A549 (cell line): Measurements from ENCODE around the gene SLC35E1. TPM values are rescaled to one million over a fixed set of nuclear protein-coding genes. Genes with fewer than 3 reads are reported as not detected.

Source experiments
- ATAC-seq, 2 experiments: fragments of 200-7000 bp in 1 of 2; fragments of >200 bp in 1 of 2; cut with Nextera tagmentation in 1 of 2; cut with Tn5 transposase in 1 of 2; 3 replicates each; pipeline versions ENCODE4 v1.8.0 to v1.9.1; 2018 to 2020; ENCODE audit warnings: mild to moderate bottlenecking in 1 of 2, moderate library complexity in 1 of 2
- CTCF ChIA-PET: fragments of 300-600 bp; sonication (Branson Sonifier 250); formaldehyde crosslinking; extraction: SDS; loops from one replicate; lab custom pipeline; 2021; ENCODE audit warnings: antibody characterized with exemption, inconsistent platforms; lab: Yijun Ruan, JAX
- POLR2A ChIA-PET: fragments of 350-600 bp; formaldehyde crosslinking; extraction: SDS; loops from one replicate; lab custom pipeline; 2021; ENCODE audit warnings: antibody characterized with exemption, inconsistent platforms; lab: Yijun Ruan, JAX
- DNase-seq, 2 experiments: peaks; one replicate each; pipeline versions ENCODE4 v3.0.0 to v3.0.0-alpha.2; 2011 to 2016; ENCODE audit warnings: low read depth in 1 of 2, low spot score in 1 of 2
- FAIRE-seq: peaks from 2 replicates; lab custom pipeline; 2011; peaks lifted over from hg19 to GRCh38; lab: Jason Lieb, UNC
- H3K27ac ChIP-seq, 2 experiments: fragments of >200 bp; sonication (Bioruptor Twin); formaldehyde crosslinking; 3 replicates each; pipeline ENCODE4 v1.5.1; 2016 to 2017
- H3K4me1 ChIP-seq: fragments of >200 bp; sonication (Bioruptor Twin); formaldehyde crosslinking; 3 replicates; pipeline ENCODE4 v1.6.1; 2016
- H3K4me2 ChIP-seq: fragments of >200 bp; sonication (Bioruptor Twin); formaldehyde crosslinking; 3 replicates; pipeline ENCODE4 v1.6.1; 2016
- H3K4me3 ChIP-seq: fragments of >200 bp; sonication (Bioruptor Twin); formaldehyde crosslinking; 3 replicates; pipeline ENCODE4 v1.5.1; 2016
- H3K9me3 ChIP-seq: fragments of >200 bp; sonication (Bioruptor Twin); formaldehyde crosslinking; 3 replicates; pipeline ENCODE4 v1.6.1; 2016
- ATOH8 ChIP-seq: fragments of 250-450 bp; sonication (Bioruptor Pico); IDR thresholded peaks from 2 replicates; pipeline ENCODE4 v1.5.0; 2020; ENCODE audit warnings: low read depth, mild to moderate bottlenecking, moderate library complexity
- BCL3 ChIP-seq: fragments of >200 bp; sonication (Bioruptor Twin); formaldehyde crosslinking; IDR thresholded peaks from 3 replicates; pipeline ENCODE4 v1.6.1; 2016
- CBX2 ChIP-seq: fragments of 200-600 bp; sonication (generic); IDR thresholded peaks from 2 replicates; pipeline ENCODE4 v1.6.1; 2016; ENCODE audit warnings: low read depth, mild to moderate bottlenecking, borderline replicate concordance
- CEBPB ChIP-seq, 2 experiments: fragments of >200 bp in 1 of 2; sonication (Bioruptor Twin) in 1 of 2; formaldehyde crosslinking in 1 of 2; IDR thresholded peaks; 2 replicates each; pipeline ENCODE4 v1.6.1; 2012 to 2016
- E2F6 ChIP-seq: IDR thresholded peaks from 2 replicates; pipeline ENCODE4 v1.6.1; 2012; ENCODE audit warnings: low read depth, borderline replicate concordance
- EHMT2 ChIP-seq: fragments of 200-600 bp; sonication (generic); IDR thresholded peaks from 2 replicates; pipeline ENCODE4 v1.6.1; 2016; ENCODE audit warnings: antibody characterized with exemption, low read depth, mild to moderate bottlenecking, moderate library complexity
- FOSB ChIP-seq: fragments of 250-450 bp; sonication (Bioruptor Pico); IDR thresholded peaks from 2 replicates; pipeline ENCODE4 v1.5.0; 2020; ENCODE audit warnings: mild to moderate bottlenecking, moderate library complexity
- HEYL ChIP-seq: fragments of 250-450 bp; sonication (Bioruptor Pico); IDR thresholded peaks from 2 replicates; pipeline ENCODE4 v1.8.0; 2021; ENCODE audit warnings: mild to moderate bottlenecking, moderate library complexity
- JUN ChIP-seq, 2 experiments: fragments of >200 bp; sonication (Bioruptor Twin); formaldehyde crosslinking; IDR thresholded peaks; 2 replicates in 1 of 2; 3 replicates in 1 of 2; pipeline ENCODE4 v1.6.1; 2016 to 2017
- MAFK ChIP-seq: fragments of 450-650 bp; IDR thresholded peaks from 2 replicates; pipeline ENCODE4 v1.6.1; 2014; ENCODE audit not compliant: partially characterized antibody
- MAX ChIP-seq: IDR thresholded peaks from 2 replicates; pipeline ENCODE4 v1.6.1; 2012
- MAZ ChIP-seq: fragments of 150-350 bp; IDR thresholded peaks from 2 replicates; pipeline ENCODE4 v1.6.1; 2014; ENCODE audit warnings: antibody characterized with exemption, low read depth, low read length, borderline replicate concordance
- MYC ChIP-seq: IDR thresholded peaks from 2 replicates; pipeline ENCODE4 v1.6.1; 2012; ENCODE audit warnings: mild to moderate bottlenecking, inconsistent platforms, low read length, improper control_type of control experiment, borderline replicate concordance
- NPAS2 ChIP-seq: fragments of 250-450 bp; sonication (Bioruptor Pico); IDR thresholded peaks from 2 replicates; pipeline ENCODE4 v1.8.0; 2022; ENCODE audit warnings: mild to moderate bottlenecking, moderate library complexity, borderline replicate concordance
- PBX3 ChIP-seq: IDR thresholded peaks from 2 replicates; pipeline ENCODE4 v1.6.1; 2012
- RCOR1 ChIP-seq: fragments of 150-350 bp; IDR thresholded peaks from 2 replicates; pipeline ENCODE4 v1.6.1; 2014; ENCODE audit warnings: antibody characterized with exemption, low read length, low read depth
- TFCP2L1 ChIP-seq: fragments of 250-450 bp; sonication (Bioruptor Pico); IDR thresholded peaks from 2 replicates; pipeline ENCODE4 v1.5.0; 2021; ENCODE audit warnings: mild to moderate bottlenecking
- ZC3H11A ChIP-seq: fragments of 450-650 bp; IDR thresholded peaks from 2 replicates; pipeline ENCODE4 v1.6.1; 2014; ENCODE audit warnings: antibody characterized with exemption, mild to moderate bottlenecking
- ZSCAN20 ChIP-seq: fragments of 250-450 bp; sonication (Bioruptor Pico); IDR thresholded peaks from 2 replicates; pipeline ENCODE4 v1.8.0; 2022; ENCODE audit warnings: mild to moderate bottlenecking, moderate library complexity
- WGBS: methylation state at CpG from one replicate; pipeline ENCODE4 v1.1.6; 2017; ENCODE audit errors: missing lambda C conversion rate; 5-methylcytosine and 5-hydroxymethylcytosine counted together
- polyA plus RNA-seq, 4 experiments: library from polyadenylated mRNA; depleted of rRNA in 3 of 4; stranded (reverse); fragments of >200 nt; fragmentation: RNase III in 1 of 4; extraction: RNeasy Plus Mini Kit Qiagen cat#74134 plus additional on column Dnase treatment in 1 of 4; gene quantifications; 2 replicates in 3 of 4; 3 replicates in 1 of 4; pipeline ENCODE4 v1.2.3, GENCODE V29; 2011 to 2017

SLC35E1 gene
- polyA plus RNA-seq, 2 of the 4 experiments (the other 2 are of a cell fraction) = 17.2 to 25.1 TPM

GRCh38 chr19:16519230-16519687, 53.0 kb downstream of the SLC35E1 start:
- no peak overlapping the region for H3K27ac ChIP-seq
- H3K4me1 ChIP-seq = no peaks in the 10 kb centered on the region
- ChIA-PET POLR2A (no interaction called here), CTCF (no interaction called here)
- 93% methylated on average over 24 of the region's 24 CpGs for WGBS
- no peak overlapping the region for H3K4me2 ChIP-seq
- ATAC-seq = no peak
- DNase-seq = no peak
- no peak overlapping the region for H3K4me3 ChIP-seq
- no peak for FAIRE-seq
- no peak for TF ChIP-seq MAZ
- no peak for TF ChIP-seq E2F6
- TF ChIP-seq CBX2 = no peak
- no peak for TF ChIP-seq JUN (IDR thresholded peaks at IDR 0.05)
- no peak for TF ChIP-seq CEBPB (IDR thresholded peaks at IDR 0.05)
- TF ChIP-seq FOSB = no peak
- TF ChIP-seq TFCP2L1 = no peak
- TF ChIP-seq NPAS2 = no peak
- TF ChIP-seq RCOR1 = no peak
- no peak for TF ChIP-seq BCL3
- no peak for TF ChIP-seq HEYL
- no peak for TF ChIP-seq MYC
- no peak for TF ChIP-seq MAFK
- no peak for TF ChIP-seq ZC3H11A
- TF ChIP-seq, all 56 proteins: peak for 0
- no peaks in the 10 kb centered on the region for H3K9me3 ChIP-seq

- no peak overlapping the region for H3K4me3 ChIP-seq
- FAIRE-seq (no peak), ATAC-seq (0 out of 6 replicates have a peak, but pooled peaks of 1 of the 2 experiments have one; percentile 12), DNase-seq (no peak)
- ChIA-PET CTCF (interaction anchor here (2.2 kb wide), 1 partner anchor 9 kb away, joined by 13 read pairs; no protein-coding TSS in a partner anchor), POLR2A (no interaction called here)
- no peak for TF ChIP-seq EHMT2
- TF ChIP-seq ZSCAN20 (CRISPR knock-in tag) = no peak
- no peaks in the 10 kb centered on the region for H3K4me1 ChIP-seq
- 94% methylated on average over 32 of the region's 33 CpGs for WGBS
- H3K9me3 ChIP-seq = no peaks in the 10 kb centered on the region
- H3K27ac ChIP-seq = no peak overlapping the region
- no peak overlapping the region for H3K4me2 ChIP-seq
Observed at GRCh38 chr19:16518483-16519229, 53.6 kb downstream of the SLC35E1 start.

GRCh38 chr19:16518061-16518460, 54.2 kb downstream of the SLC35E1 start:
- Histone ChIP-seq H3K27ac (no peak overlapping the region), H3K9me3 (no peaks in the 10 kb centered on the region), H3K4me2 (no peak overlapping the region), H3K4me1 (no peaks in the 10 kb centered on the region), H3K4me3 (no peak overlapping the region)
- no peak for ATAC-seq
- FAIRE-seq = no peak
- no peak for DNase-seq
- TF ChIP-seq MAX = no peak
- TF ChIP-seq ATOH8 (CRISPR knock-in tag) = no peak
- no peak for TF ChIP-seq PBX3
- ChIA-PET POLR2A (no interaction called here), CTCF (interaction anchor here (0.6 to 2.2 kb wide), 4 partner anchors 9 to 87 kb away, joined by 3 to 13 read pairs (median 4); no protein-coding TSS in a partner anchor)
- 83% methylated on average over 12 of the region's 14 CpGs for WGBS
